HL-60 (cell line): ENCODE results near the gene TMEM243.

Experiments used
- DNase-seq, 2 experiments: peaks; one replicate each; pipeline ENCODE4 v3.0.0-alpha.2; 2010 to 2020; ENCODE audit warnings: low read depth in 1 of 2, low spot score in 1 of 2
- H3K27ac ChIP-seq: fragments of 250-450 bp; sonication (Bioruptor Pico); replicated peaks from 2 replicates; pipeline ENCODE4 v1.5.1; 2020; ENCODE audit warnings: mild to moderate bottlenecking, moderate library complexity
- H3K27me3 ChIP-seq: fragments of 250-450 bp; sonication (Bioruptor Pico); 2 replicates; pipeline ENCODE4 v1.5.1; 2021; ENCODE audit warnings: mild to moderate bottlenecking, moderate library complexity; ENCODE audit not compliant: insufficient read depth, poor library complexity, severe bottlenecking
- H3K4me3 ChIP-seq: replicated peaks from 2 replicates; pipeline ENCODE4 v1.5.1; 2011; ENCODE audit warnings: mild to moderate bottlenecking, control low read depth, low read length; ENCODE audit not compliant: insufficient read depth
- GABPA ChIP-seq: IDR thresholded peaks from 2 replicates; pipeline ENCODE4 v1.6.1; 2012; ENCODE audit warnings: low read depth
- POLR2AphosphoS5 ChIP-seq: IDR thresholded peaks from 2 replicates; pipeline ENCODE4 v1.6.1; 2012; ENCODE audit warnings: low read depth
- REST ChIP-seq: IDR thresholded peaks from 2 replicates; pipeline ENCODE4 v1.6.1; 2012; ENCODE audit warnings: low read depth; ENCODE audit not compliant: insufficient replicate concordance
- SPI1 ChIP-seq: IDR thresholded peaks from 2 replicates; pipeline ENCODE4 v1.6.1; 2012; ENCODE audit warnings: low read depth, mild to moderate bottlenecking, borderline replicate concordance
- TF ChIP-seq, protein P1 (sequence below): IDR thresholded peaks from one replicate; pipeline ENCODE4 v1.5.1; 2011; ENCODE audit warnings: low read length, control low read depth, inconsistent platforms; ENCODE audit not compliant: insufficient read depth

The TMEM243 gene

DNA sequence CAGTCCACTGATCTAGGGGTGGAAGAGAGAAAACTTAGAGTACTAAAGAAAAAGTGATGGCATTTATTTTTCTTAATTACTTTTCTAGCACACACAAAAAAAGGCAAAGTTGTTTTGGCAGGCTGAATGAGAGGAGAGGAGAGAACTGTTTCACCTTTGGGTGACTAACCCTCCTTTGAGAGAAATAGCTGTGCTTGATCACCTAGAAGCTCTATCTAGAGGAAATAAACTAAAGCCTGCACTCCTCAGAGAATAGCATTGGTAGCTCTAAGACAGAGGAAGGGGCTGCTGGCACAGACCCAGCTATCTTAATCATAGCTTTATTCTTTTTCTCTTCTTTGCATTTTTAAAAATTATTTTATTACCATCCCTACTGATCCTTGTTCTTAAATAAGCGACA, 6.3 kb downstream of the TMEM243 start:
- DNase-seq: no peak
- TF ChIP-seq, protein P1, sequence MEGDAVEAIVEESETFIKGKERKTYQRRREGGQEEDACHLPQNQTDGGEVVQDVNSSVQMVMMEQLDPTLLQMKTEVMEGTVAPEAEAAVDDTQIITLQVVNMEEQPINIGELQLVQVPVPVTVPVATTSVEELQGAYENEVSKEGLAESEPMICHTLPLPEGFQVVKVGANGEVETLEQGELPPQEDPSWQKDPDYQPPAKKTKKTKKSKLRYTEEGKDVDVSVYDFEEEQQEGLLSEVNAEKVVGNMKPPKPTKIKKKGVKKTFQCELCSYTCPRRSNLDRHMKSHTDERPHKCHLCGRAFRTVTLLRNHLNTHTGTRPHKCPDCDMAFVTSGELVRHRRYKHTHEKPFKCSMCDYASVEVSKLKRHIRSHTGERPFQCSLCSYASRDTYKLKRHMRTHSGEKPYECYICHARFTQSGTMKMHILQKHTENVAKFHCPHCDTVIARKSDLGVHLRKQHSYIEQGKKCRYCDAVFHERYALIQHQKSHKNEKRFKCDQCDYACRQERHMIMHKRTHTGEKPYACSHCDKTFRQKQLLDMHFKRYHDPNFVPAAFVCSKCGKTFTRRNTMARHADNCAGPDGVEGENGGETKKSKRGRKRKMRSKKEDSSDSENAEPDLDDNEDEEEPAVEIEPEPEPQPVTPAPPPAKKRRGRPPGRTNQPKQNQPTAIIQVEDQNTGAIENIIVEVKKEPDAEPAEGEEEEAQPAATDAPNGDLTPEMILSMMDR: no peak
- TF ChIP-seq REST (no peak), SPI1 (no peak), POLR2AphosphoS5 (no peak), GABPA (no peak)
- H3K27me3 ChIP-seq: no peaks in the 10 kb centered on the region
- H3K4me3 ChIP-seq: no peak overlapping the region
- H3K27ac ChIP-seq: no peak overlapping the region

DNA sequence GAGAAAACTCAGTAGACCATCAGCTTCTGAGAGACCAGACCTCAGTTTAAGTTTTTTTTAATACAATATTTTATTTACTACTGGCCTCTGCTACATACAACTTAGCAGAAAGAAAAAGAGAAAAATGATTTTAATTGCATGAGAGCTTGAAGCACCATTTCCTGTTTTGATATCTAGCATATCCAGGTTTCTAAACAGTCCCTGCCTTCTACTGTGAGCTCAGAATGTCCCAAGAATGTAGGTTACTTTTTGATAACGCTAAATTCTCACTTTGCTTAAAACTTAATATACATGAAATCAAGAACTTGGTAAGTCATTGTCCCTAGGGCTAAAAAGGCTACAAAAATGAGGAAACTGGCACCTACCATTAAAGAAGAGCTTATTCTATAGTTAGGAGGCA, 7.0 kb downstream of the TMEM243 start:
- no peak overlapping the region for H3K27ac ChIP-seq
- H3K27me3 ChIP-seq: no peaks in the 10 kb centered on the region
- DNase-seq: no peak
- TF ChIP-seq SPI1: peak; percentile 65
- no peak for TF ChIP-seq GABPA
- no peak overlapping the region for H3K4me3 ChIP-seq

GRCh38 chr7:87210506-87210905, 9.0 kb downstream of the TMEM243 start:
- no peak overlapping the region for H3K27ac ChIP-seq
- DNase-seq: peak in 1 of 2 experiments; percentile 9
- no peak overlapping the region for H3K4me3 ChIP-seq
- H3K27me3 ChIP-seq: no peaks in the 10 kb centered on the region
- TF ChIP-seq, protein P1: no peak
- TF ChIP-seq GABPA (no peak), POLR2AphosphoS5 (no peak), REST (no peak), SPI1 (no peak)

DNA sequence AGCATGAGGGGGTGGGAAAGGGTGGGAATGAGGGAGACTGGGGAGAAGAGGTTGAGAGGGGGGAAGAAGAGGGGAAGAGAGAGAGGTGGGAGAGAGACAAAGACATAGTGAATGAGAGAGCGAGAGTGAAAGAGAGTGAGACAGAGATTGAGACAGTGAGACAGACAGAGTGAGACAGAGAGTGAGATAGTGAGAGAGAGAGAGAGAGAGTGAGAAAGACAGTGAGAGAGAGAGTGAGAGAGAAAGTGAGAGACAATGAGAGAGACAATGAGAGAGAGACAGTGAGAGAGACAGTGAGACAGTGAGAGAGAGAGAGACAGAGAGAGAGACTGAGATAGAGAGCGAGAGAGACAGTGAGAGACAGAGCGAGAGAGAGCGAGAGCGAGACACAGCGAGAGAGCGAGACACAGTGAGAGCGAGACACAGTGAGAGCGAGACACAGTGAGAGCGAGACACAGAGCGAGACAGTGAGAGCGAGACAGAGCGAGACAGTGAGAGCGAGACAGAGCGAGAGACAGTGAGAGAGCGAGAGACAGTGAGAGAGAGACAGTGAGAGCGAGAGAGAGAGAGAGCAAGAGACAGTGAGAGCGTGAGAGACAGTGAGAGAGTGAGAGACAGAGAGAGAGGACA, 10.1 kb downstream of the TMEM243 start:
- Histone ChIP-seq H3K27me3 (no peaks in the 10 kb centered on the region), H3K27ac (no peak overlapping the region), H3K4me3 (no peak overlapping the region)
- DNase-seq: no peak
- no peak for TF ChIP-seq REST
- TF ChIP-seq, protein P1: no peak
- TF ChIP-seq SPI1: no peak
- TF ChIP-seq POLR2AphosphoS5: no peak
- no peak for TF ChIP-seq GABPA
